NCI-H1417 (cell line): ENCODE measurements around the gene VSTM2L.
A peak's percentile ranks its signal among the peaks of the same experiment; 100 is the strongest.

Source experiments
- DNase-seq, 3 experiments: peaks; one replicate each; lab custom pipeline; 2025; lab: John Stamatoyannopoulos, UW

Gene VSTM2L

GRCh38 chr20:37899105-37900045 lies 3.6 kb upstream of the VSTM2L start:
- no peak for DNase-seq

DNA sequence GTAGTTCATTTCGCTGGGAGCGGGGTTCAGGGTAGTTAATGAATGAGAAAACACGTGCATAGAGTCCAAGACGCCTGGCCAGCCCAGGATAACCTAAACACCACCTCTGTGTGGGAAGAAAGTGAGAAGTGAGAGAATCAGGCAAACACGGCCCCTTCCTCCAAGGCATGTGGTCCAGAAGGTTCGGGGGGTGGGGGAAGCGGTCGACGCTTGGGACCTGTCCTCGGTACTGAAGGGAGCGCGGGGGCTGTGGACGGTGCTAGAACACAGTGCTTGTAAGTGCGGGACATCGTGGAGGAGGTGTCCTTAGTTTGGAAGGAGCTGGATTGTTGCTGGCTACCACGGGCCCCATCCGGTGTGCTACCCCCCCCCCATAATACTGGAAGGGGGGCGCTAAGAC lies 1.7 kb upstream of the VSTM2L start:
- no peak for DNase-seq

GRCh38 chr20:37901654-37902503 lies 1.0 kb upstream of the VSTM2L start:
- DNase-seq: peak in 2 of 3 experiments; percentile 25 to 50

GRCh38 chr20:37903317-37904007 lies 535 bp downstream of the VSTM2L start:
- no peak for DNase-seq

- DNase-seq: no peak
Measured at GRCh38 chr20:37904008-37904642, 1.2 kb downstream of the VSTM2L start.

DNA sequence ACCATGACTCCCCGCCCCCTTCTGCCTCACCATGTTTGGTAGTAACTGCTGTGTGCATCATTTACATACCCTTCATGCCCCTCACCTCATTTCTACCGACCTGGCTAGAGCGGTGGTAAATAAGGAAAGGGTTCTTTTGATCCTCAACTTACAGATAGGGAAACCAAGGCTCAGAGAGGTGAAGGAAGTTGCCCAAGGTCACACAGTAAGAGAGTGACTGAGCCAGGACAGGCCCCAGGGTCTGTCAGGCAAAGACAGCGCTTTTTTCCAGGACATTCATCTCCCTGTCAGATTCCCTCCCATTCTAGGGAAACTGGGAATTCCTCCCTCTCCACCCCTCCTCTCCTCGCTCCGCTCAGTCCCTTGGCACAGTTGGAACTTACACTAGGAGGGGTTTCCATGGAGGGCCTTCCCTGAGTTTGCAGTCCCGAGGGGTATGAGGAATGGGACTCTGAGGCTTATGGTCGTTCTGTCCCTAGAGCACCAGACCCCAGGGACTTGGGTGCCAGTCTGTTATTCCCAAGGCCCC lies 2.0 kb downstream of the VSTM2L start:
- no peak for DNase-seq

GRCh38 chr20:37905671-37906613 lies 3.0 kb downstream of the VSTM2L start:
- DNase-seq: peak in 1 of 3 experiments; percentile 25

DNA sequence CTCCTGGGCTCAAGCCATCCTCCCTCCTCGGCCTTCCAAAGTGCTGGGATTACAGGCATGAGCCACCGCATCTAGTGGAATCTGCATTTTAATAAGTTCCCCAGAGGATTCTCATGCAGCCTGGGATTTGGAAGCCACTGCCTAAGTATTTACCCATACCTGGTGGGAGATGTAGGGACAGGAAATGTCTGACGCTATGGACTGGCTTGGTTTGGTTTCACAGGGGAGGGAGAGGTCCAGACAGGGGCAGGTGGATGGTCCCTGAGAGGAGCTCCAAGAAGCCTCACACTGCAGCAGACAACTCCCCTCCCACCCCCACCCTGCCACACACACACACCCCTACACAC lies 4.4 kb downstream of the VSTM2L start:
- DNase-seq: no peak

DNA sequence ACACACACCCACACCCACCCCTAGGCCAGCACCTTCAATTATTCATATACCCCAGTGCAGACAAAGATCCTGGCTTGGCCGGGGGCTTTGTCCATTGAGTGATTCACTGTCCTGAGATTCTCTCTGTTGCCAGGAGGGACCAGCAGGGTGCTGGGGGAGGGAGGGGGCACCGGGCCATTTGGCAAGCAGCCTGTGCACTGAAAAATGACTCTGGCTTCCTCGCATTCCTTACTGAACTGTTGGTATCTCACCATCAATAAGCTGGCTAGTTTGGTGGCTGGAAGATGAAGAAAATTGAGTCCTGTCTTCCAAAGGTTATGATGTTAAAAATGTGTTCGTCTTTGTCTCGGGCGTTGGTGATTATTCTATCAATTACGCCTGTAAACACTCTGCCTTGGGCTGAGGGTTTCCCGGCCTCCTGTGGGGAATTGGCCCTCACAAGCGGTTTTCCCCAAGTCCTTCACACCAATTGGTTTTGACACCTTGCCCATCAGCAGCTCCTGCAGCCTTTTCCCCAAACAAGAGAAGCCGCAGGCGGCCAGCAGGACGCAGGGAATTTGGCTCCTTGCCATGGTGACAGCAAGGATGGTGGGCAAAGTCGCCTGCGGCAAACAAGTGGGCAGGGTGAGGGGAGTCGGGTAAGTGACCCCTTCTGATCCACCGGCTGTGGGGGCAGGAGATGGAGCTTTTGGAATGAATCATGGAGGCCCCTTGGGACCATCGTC lies 4.9 kb downstream of the VSTM2L start:
- DNase-seq: peak; percentile 39 to 97 (median 85)

GRCh38 chr20:37911261-37911660 lies 8.3 kb downstream of the VSTM2L start:
- peak in 2 of 3 experiments; percentile 47 to 69 for DNase-seq

DNA sequence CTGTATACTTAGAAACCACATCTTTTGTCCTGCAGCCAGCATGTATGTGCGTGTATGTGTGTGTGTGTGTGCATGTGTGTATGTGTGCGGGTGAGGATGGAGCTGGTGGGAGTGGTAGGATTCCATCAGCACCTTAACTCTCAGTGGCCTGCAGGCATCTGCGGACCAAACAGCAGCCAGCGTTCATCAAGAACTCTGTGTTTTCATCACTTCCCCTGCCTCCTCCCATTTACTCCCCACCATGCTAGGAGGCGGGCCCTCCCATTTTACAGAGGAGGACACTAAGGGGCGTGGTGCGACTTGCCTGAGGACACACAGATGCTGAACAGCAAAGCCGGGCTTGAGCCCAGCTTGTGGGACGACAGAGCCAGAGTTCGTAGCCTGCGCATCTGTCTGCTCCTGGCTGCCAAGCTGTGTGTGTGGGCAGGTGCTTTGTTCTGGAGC lies 8.9 kb downstream of the VSTM2L start:
- DNase-seq: peak in 2 of 3 experiments; percentile 81 to 90

- no peak for DNase-seq
Measured at GRCh38 chr20:37912874-37913273, 9.9 kb downstream of the VSTM2L start.

- DNase-seq: no peak
Measured at GRCh38 chr20:37913567-37914366, 10.8 kb downstream of the VSTM2L start.

- no peak for DNase-seq
Measured at GRCh38 chr20:37914367-37914671, 11.4 kb downstream of the VSTM2L start.

DNA sequence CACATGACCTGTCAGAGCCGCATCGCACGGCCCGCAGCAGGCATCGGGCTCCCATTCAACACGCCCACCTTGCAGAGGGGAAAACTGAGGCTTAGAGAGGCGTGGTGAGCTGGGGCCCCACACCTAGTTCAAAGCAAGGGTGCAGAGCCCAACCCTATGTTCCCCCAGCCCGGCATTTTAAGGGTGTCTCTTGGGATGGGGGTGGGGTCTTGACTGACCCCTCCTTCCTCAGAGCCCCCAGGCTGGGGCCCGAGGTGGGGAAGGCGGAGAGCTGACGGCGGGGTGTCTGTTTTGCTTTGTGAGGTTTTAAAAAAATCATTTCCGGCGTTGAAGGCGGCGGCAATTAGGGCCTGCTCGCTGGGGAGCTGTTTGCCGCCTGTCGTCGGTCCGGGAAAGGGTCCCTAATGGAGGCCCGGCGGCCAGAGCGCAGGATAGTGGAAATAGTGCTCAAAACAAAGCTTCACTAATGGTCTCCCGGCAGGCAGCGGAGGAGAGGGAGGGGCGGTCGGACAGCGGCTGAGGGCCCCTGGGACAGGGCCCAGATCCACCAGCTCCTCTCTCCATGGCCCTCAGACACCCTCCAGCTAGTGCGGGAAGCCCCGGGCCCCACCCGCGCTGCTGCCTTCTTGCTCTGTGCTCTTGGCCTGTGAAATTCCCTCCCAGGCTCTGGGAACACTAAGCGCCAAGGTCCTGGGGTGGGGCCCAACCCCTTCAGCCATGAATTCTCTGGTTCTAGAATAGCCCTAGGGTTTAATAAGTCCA lies 11.9 kb downstream of the VSTM2L start:
- peak in 2 of 3 experiments; percentile 80 to 92 for DNase-seq

GRCh38 chr20:37915434-37915787 lies 12.5 kb downstream of the VSTM2L start:
- DNase-seq: no peak

GRCh38 chr20:37915800-37916570 lies 13.1 kb downstream of the VSTM2L start:
- DNase-seq: peak; percentile 27 to 45 (median 28)
